Calu3 (cell line): ENCODE results near the gene ARRB1. TPM values are rescaled to one million over a fixed set of nuclear protein-coding genes. Genes with fewer than 3 reads are reported as not detected.

Experiments used
- Bru-seq: library from RNA; stranded (reverse); fragments of 400-500 nt; gene quantifications from one replicate; lab custom pipeline; 2021; lab: Mats Ljungman, UMichigan
- BruChase-seq, 2 experiments: library from RNA; stranded (reverse); fragments of 400-500 nt; gene quantifications; one replicate each; lab custom pipeline; 2021; lab: Mats Ljungman, UMichigan
- BruUV-seq: library from RNA; stranded (reverse); fragments of 400-500 nt; replicated peaks from 2 replicates; lab custom pipeline; 2021; lab: Mats Ljungman, UMichigan
- CTCF ChIA-PET: fragments of 300-600 bp; sonication (Branson Sonifier 250); formaldehyde crosslinking; loops from one replicate; lab custom pipeline; 2022; ENCODE audit warnings: antibody characterized with exemption; lab: Charles Lee
- DNase-seq: peaks from one replicate; pipeline ENCODE4 v3.0.0; 2022
- H3K27ac Mint-ChIP-seq: one replicate; pipeline ENCODE4 v1.8.0; 2022; ENCODE audit warnings: mixed read lengths; ENCODE audit not compliant: unreplicated experiment
- H3K27me3 Mint-ChIP-seq: one replicate; pipeline ENCODE4 v1.8.0; 2022; ENCODE audit warnings: mixed read lengths; ENCODE audit not compliant: unreplicated experiment
- H3K36me3 Mint-ChIP-seq: one replicate; pipeline ENCODE4 v1.8.0; 2022; ENCODE audit warnings: mild to moderate bottlenecking, moderate library complexity, mixed read lengths; ENCODE audit not compliant: insufficient read depth, unreplicated experiment
- H3K4me1 Mint-ChIP-seq: one replicate; pipeline ENCODE4 v1.8.0; 2022; ENCODE audit warnings: mild to moderate bottlenecking, low read depth, mixed read lengths; ENCODE audit not compliant: unreplicated experiment
- H3K4me3 Mint-ChIP-seq: one replicate; pipeline ENCODE4 v1.8.0; 2022; ENCODE audit warnings: mild to moderate bottlenecking, low read depth, moderate library complexity, mixed read lengths; ENCODE audit not compliant: unreplicated experiment
- H3K9me3 Mint-ChIP-seq: one replicate; pipeline ENCODE4 v1.8.0; 2022; ENCODE audit warnings: low read depth, mixed read lengths; ENCODE audit not compliant: unreplicated experiment
- CTCF ChIP-seq: fragments of 200-600 bp; IDR thresholded peaks from one replicate; pipeline ENCODE4 v1.8.0; 2022; ENCODE audit warnings: antibody characterized with exemption; ENCODE audit not compliant: unreplicated experiment
- intact Hi-C: fragments of 100-400 bp; cut with micrococcal nuclease; formaldehyde crosslinking; loops from one replicate; pipeline ENCODE4 v1.10.0; 2022; ENCODE audit not compliant: unreplicated experiment
- long read RNA-seq: library from polyadenylated mRNA; stranded (forward); transcript quantifications from one replicate; pipeline ENCODE4 v2.0.0, GENCODE V29; 2022
- total RNA-seq: library from RNA; stranded (reverse); gene quantifications from 2 replicates; pipeline ENCODE4 v1.2.3, GENCODE V29; 2022

ARRB1 gene
- total RNA-seq (8.7 and 12.8 TPM in 2 replicates), Bru-seq, nascent RNA (percentile 42 among the genes with signal in this experiment), BruChase-seq, experiment 1, labeled RNA remaining after a 6-hour chase (percentile 43 among the genes with signal in this experiment), BruChase-seq, experiment 2, labeled RNA remaining after a 2-hour chase (percentile 44 among the genes with signal in this experiment)
- long read RNA-seq, partial matches to known transcripts: 0 of 15 reads
- long read RNA-seq, other reads (novel, unspliced or antisense): 9 of 15 reads

- CTCF ChIA-PET: interaction anchor here (1.2 kb wide), 1 partner anchor 21 kb away, joined by 3 read pairs; no protein-coding TSS in a partner anchor
- no TSS peak for BruUV-seq
- Mint-ChIP-seq H3K36me3 (peaks cover 21% of the 10 kb centered on the region), H3K4me3 (peak within 1 kb of the TSS; percentile 88), H3K9me3 (no peaks in the 10 kb centered on the region), H3K27ac (peak within 1 kb of the TSS; percentile 40), H3K27me3 (peaks cover 20% of the 10 kb centered on the region), H3K4me1 (peaks cover 47% of the 10 kb centered on the region)
- intact Hi-C loops: no loop called here
- peak; percentile 71 for DNase-seq
- no peak for TF ChIP-seq CTCF
Measured at GRCh38 chr11:75351541-75351790, at the start of gene ARRB1. Gene ARRB1 (minus strand): TSS chr11:75351661. CDS start chr11:75351607, 54 bp downstream.

GRCh38 chr11:75400146-75400865 is 48.8 kb upstream of the ARRB1 start:
- Mint-ChIP-seq H3K36me3 (peaks cover 64% of the 10 kb centered on the region), H3K27ac (peak overlapping the region; percentile 97), H3K27me3 (peaks cover 11% of the 10 kb centered on the region), H3K4me3 (peak overlapping the region; percentile 98), H3K9me3 (no peaks in the 10 kb centered on the region), H3K4me1 (peaks cover 25% of the 10 kb centered on the region)
- CTCF ChIA-PET: interaction anchor here (0.6 to 1.4 kb wide), 5 partner anchors 10 to 193 kb away, joined by 3 read pairs; no protein-coding TSS in a partner anchor
- BruUV-seq: no TSS peak
- intact Hi-C loops: no loop called here
- DNase-seq: no peak
- TF ChIP-seq CTCF: no peak

GRCh38 chr11:75399344-75400145 is 48.1 kb upstream of the ARRB1 start, which contains the start of gene RPS3:
Gene RPS3 (plus strand): TSS chr11:75399518. CDS start chr11:75399548, 30 bp downstream.
- peaks cover 57% of the 10 kb centered on the region for H3K36me3 Mint-ChIP-seq
- BruUV-seq: TSS peak; percentile 43
- no peak for TF ChIP-seq CTCF
- H3K4me1 Mint-ChIP-seq: peaks cover 25% of the 10 kb centered on the region
- CTCF ChIA-PET: interaction anchor here (0.8 to 1.2 kb wide), 3 partner anchors 19 to 193 kb away, joined by 3 read pairs; no protein-coding TSS in a partner anchor
- H3K9me3 Mint-ChIP-seq: no peaks in the 10 kb centered on the region
- intact Hi-C loops: no loop called here
- peak within 1 kb of the TSS; percentile 97 for H3K27ac Mint-ChIP-seq
- H3K4me3 Mint-ChIP-seq: peak within 1 kb of the TSS; percentile 98
- peaks cover 16% of the 10 kb centered on the region for H3K27me3 Mint-ChIP-seq
- peak; percentile 89 for DNase-seq

- intact Hi-C loops: no loop called here
- DNase-seq: no peak
- Mint-ChIP-seq H3K27me3 (peaks cover 16% of the 10 kb centered on the region), H3K4me1 (peaks cover 25% of the 10 kb centered on the region), H3K27ac (peak overlapping the region; percentile 97), H3K36me3 (peaks cover 50% of the 10 kb centered on the region), H3K9me3 (no peaks in the 10 kb centered on the region), H3K4me3 (peak overlapping the region; percentile 98)
- no TSS peak for BruUV-seq
- no peak for TF ChIP-seq CTCF
- CTCF ChIA-PET: no interaction called here
Measured at GRCh38 chr11:75398906-75399305, 47.4 kb upstream of the ARRB1 start.
